HFFc6 (cell line): ENCODE data around the gene SHISA9. TPM values are rescaled to one million over a fixed set of nuclear protein-coding genes. Genes with fewer than 3 reads are reported as not detected.

Source experiments
- DNase-seq: peaks from one replicate; pipeline ENCODE4 v3.0.0-alpha.2; 2018
- H3K27ac Mint-ChIP-seq: 2 replicates; pipeline ENCODE4 v1.8.0; 2020; ENCODE audit warnings: mild to moderate bottlenecking, mixed read lengths
- H3K27me3 Mint-ChIP-seq: 2 replicates; pipeline ENCODE4 v1.8.0; 2021; ENCODE audit warnings: mild to moderate bottlenecking, moderate library complexity, mixed read lengths; ENCODE audit not compliant: insufficient read depth
- H3K36me3 Mint-ChIP-seq: 2 replicates; pipeline ENCODE4 v1.8.0; 2021; ENCODE audit warnings: low read depth, mixed read lengths
- H3K4me1 Mint-ChIP-seq: 2 replicates; pipeline ENCODE4 v1.8.0; 2020; ENCODE audit warnings: low read depth, mixed read lengths
- H3K4me3 Mint-ChIP-seq: 2 replicates; pipeline ENCODE4 v1.8.0; 2020; ENCODE audit warnings: mild to moderate bottlenecking, moderate library complexity, mixed read lengths
- H3K9me3 Mint-ChIP-seq: 2 replicates; pipeline ENCODE4 v1.8.0; 2020; ENCODE audit warnings: mild to moderate bottlenecking, mixed read lengths
- CTCF ChIP-seq: fragments of 200-600 bp; sonication (generic); IDR thresholded peaks from 2 replicates; pipeline ENCODE4 v1.5.0; 2021; ENCODE audit warnings: antibody characterized with exemption, mild to moderate bottlenecking
- total RNA-seq, 6 experiments: library from RNA; stranded (reverse); fragmentation: NEBNext Ultra II Directional; extraction: Animal tissue kit (Norgen Biotek cat#: 25700); gene quantifications; 2 replicates in 1 of 6; 3 replicates in 5 of 6; pipeline ENCODE4 v1.2.3, GENCODE V29; 2021

Gene SHISA9
- total RNA-seq, 6 experiments from 2014 or later, result not detected

- no peaks in the 10 kb centered on the region; the same call in none of the 2 replicates for H3K27me3 Mint-ChIP-seq
- H3K36me3 Mint-ChIP-seq, result peaks cover 6% of the 10 kb centered on the region; the same call in 1 of the 2 replicates
- no peak for DNase-seq
- no peaks in the 10 kb centered on the region for H3K4me1 Mint-ChIP-seq
- no peak overlapping the region for H3K4me3 Mint-ChIP-seq
- no peak for TF ChIP-seq CTCF
- no peak overlapping the region for H3K27ac Mint-ChIP-seq
- H3K9me3 Mint-ChIP-seq, result peaks cover 24% of the 10 kb centered on the region
These were observed 140.4 kb downstream of the SHISA9 start for GRCh38 chr16:13041646-13042290.

GRCh38 chr16:13042291-13042685, 140.9 kb downstream of the SHISA9 start:
- Mint-ChIP-seq H3K9me3 (peaks cover 24% of the 10 kb centered on the region), H3K27me3 (no peaks in the 10 kb centered on the region; the same call in none of the 2 replicates), H3K4me1 (no peaks in the 10 kb centered on the region), H3K27ac (no peak overlapping the region), H3K36me3 (peaks cover 6% of the 10 kb centered on the region; the same call in 1 of the 2 replicates), H3K4me3 (no peak overlapping the region)
- TF ChIP-seq CTCF, result no peak
- DNase-seq, result no peak

- Mint-ChIP-seq H3K36me3 (peaks cover 5% of the 10 kb centered on the region), H3K27ac (no peak overlapping the region), H3K4me1 (no peaks in the 10 kb centered on the region), H3K27me3 (no peaks in the 10 kb centered on the region; the same call in none of the 2 replicates), H3K4me3 (no peak overlapping the region), H3K9me3 (peaks cover 30% of the 10 kb centered on the region)
- TF ChIP-seq CTCF, result no peak
- DNase-seq, result no peak
These were observed 144.8 kb downstream of the SHISA9 start for GRCh38 chr16:13046061-13046821.

GRCh38 chr16:13047276-13047675, 145.9 kb downstream of the SHISA9 start:
- H3K27me3 Mint-ChIP-seq, result no peaks in the 10 kb centered on the region; the same call in none of the 2 replicates
- H3K36me3 Mint-ChIP-seq, result peaks cover 5% of the 10 kb centered on the region
- H3K9me3 Mint-ChIP-seq, result peaks cover 27% of the 10 kb centered on the region
- TF ChIP-seq CTCF, result no peak
- no peak overlapping the region for H3K4me3 Mint-ChIP-seq
- DNase-seq, result no peak
- H3K27ac Mint-ChIP-seq, result no peak overlapping the region
- H3K4me1 Mint-ChIP-seq, result no peaks in the 10 kb centered on the region

- Mint-ChIP-seq H3K27me3 (peaks cover 5% of the 10 kb centered on the region; the same call in 1 of the 2 replicates), H3K4me1 (no peaks in the 10 kb centered on the region), H3K27ac (no peak overlapping the region), H3K9me3 (peaks cover 36% of the 10 kb centered on the region), H3K4me3 (no peak overlapping the region), H3K36me3 (peaks cover 11% of the 10 kb centered on the region)
- DNase-seq, result no peak
- no peak for TF ChIP-seq CTCF
These were observed 148.3 kb downstream of the SHISA9 start for GRCh38 chr16:13049688-13050087.
